Neural cell (in vitro differentiated cells): Measurements from ENCODE around the gene SERTAD1. TPM values are rescaled to one million over a fixed set of nuclear protein-coding genes. Genes with fewer than 3 reads are reported as not detected.

Source experiments
- H2AFZ ChIP-seq: fragments of 200-600, 300-800 bp; sonication (generic), shearing (Covaris generic); 2 replicates; pipeline ENCODE4 v1.6.0; 2014; ENCODE audit warnings: low read depth, mild to moderate bottlenecking, antibody characterized with exemption, low read length, moderate library complexity
- H3F3A ChIP-seq: fragments of 200-600 bp; shearing (Covaris generic); 2 replicates; pipeline ENCODE4 v1.6.1; 2016; ENCODE audit warnings: mild to moderate bottlenecking, moderate library complexity, mixed read lengths, antibody characterized with exemption, low read length; ENCODE audit not compliant: insufficient read depth, poor library complexity, severe bottlenecking
- H3K27ac ChIP-seq: fragments of 200-600, 300-800 bp; sonication (generic), shearing (Covaris generic); 2 replicates; pipeline ENCODE4 v1.5.1; 2014; ENCODE audit warnings: mild to moderate bottlenecking, low read length, moderate library complexity
- H3K27me3 ChIP-seq: fragments of 300-800, 200-600 bp; sonication (generic), shearing (Covaris generic); 2 replicates; pipeline ENCODE4 v1.6.0; 2014; ENCODE audit warnings: mild to moderate bottlenecking, low read depth, low read length, moderate library complexity; ENCODE audit not compliant: insufficient read depth
- H3K36me3 ChIP-seq: fragments of 300-800, 200-600 bp; sonication (generic), shearing (Covaris generic); 2 replicates; pipeline ENCODE4 v1.5.1; 2014; ENCODE audit warnings: mild to moderate bottlenecking, antibody characterized with exemption, low read length, moderate library complexity; ENCODE audit not compliant: insufficient read depth
- H3K4me2 ChIP-seq: fragments of 300-800, 200-600 bp; sonication (generic), shearing (Covaris generic); 2 replicates; pipeline ENCODE4 v1.6.0; 2014; ENCODE audit warnings: mild to moderate bottlenecking, low read length
- H3K4me3 ChIP-seq: fragments of 300-800, 200-600 bp; sonication (generic), shearing (Covaris generic); 2 replicates; pipeline ENCODE4 v1.5.1; 2014; ENCODE audit warnings: mild to moderate bottlenecking, low read length, moderate library complexity
- H3K79me2 ChIP-seq: fragments of 200-600 bp; shearing (Covaris generic); replicated peaks from 2 replicates; pipeline ENCODE4 v1.6.0; 2014; ENCODE audit warnings: mild to moderate bottlenecking, low read length, moderate library complexity; ENCODE audit not compliant: insufficient read depth
- H3K9ac ChIP-seq: fragments of 300-800, 200-600 bp; sonication (generic), shearing (Covaris generic); 2 replicates; pipeline ENCODE4 v1.6.1; 2016; ENCODE audit warnings: mild to moderate bottlenecking, low read length, mixed read lengths
- H3K9me2 ChIP-seq: fragments of 200-600 bp; shearing (Covaris generic); 2 replicates; pipeline ENCODE4 v1.6.1; 2016; ENCODE audit warnings: mild to moderate bottlenecking, low read length, mixed read lengths; ENCODE audit not compliant: insufficient read depth
- H3K9me3 ChIP-seq: fragments of 200-600, 300-800 bp; sonication (generic), shearing (Covaris generic); 2 replicates; pipeline ENCODE4 v1.6.1; 2016; ENCODE audit warnings: mild to moderate bottlenecking, mixed run types, low read length, moderate library complexity, mixed read lengths
- H4K20me1 ChIP-seq: fragments of 200-600 bp; shearing (Covaris generic); 2 replicates; pipeline ENCODE4 v1.6.1; 2016; ENCODE audit warnings: mild to moderate bottlenecking, mixed run types; ENCODE audit not compliant: insufficient read depth
- CTCF ChIP-seq: fragments of 450-650 bp; IDR thresholded peaks from 2 replicates; pipeline ENCODE4 v1.5.1; 2014; ENCODE audit warnings: antibody characterized with exemption, mild to moderate bottlenecking, moderate library complexity; ENCODE audit not compliant: poor library complexity, severe bottlenecking
- EP300 ChIP-seq: fragments of 450-650 bp; conservative IDR thresholded peaks from 2 replicates; pipeline ENCODE4 v1.6.1; 2014; ENCODE audit warnings: antibody characterized with exemption, mild to moderate bottlenecking, moderate library complexity; ENCODE audit not compliant: poor library complexity, severe bottlenecking
- EZH2 ChIP-seq: fragments of 200-600, 300-800 bp; shearing (Covaris generic), sonication (generic); IDR thresholded peaks from 2 replicates; pipeline ENCODE4 v1.6.1; 2014; ENCODE audit warnings: antibody characterized with exemption, low read length, borderline replicate concordance, mild to moderate bottlenecking; ENCODE audit not compliant: insufficient read depth, poor library complexity, severe bottlenecking
- MXI1 ChIP-seq: fragments of 450-650 bp; conservative IDR thresholded peaks from 2 replicates; pipeline ENCODE4 v1.6.1; 2014; ENCODE audit warnings: antibody characterized with exemption, mild to moderate bottlenecking; ENCODE audit not compliant: poor library complexity, severe bottlenecking
- POLR2AphosphoS5 ChIP-seq: IDR thresholded peaks from 2 replicates; pipeline ENCODE4 v1.6.1; 2012
- RAD21 ChIP-seq: fragments of 450-650 bp; conservative IDR thresholded peaks from 2 replicates; pipeline ENCODE4 v1.6.1; 2014; ENCODE audit warnings: antibody characterized with exemption, mild to moderate bottlenecking, moderate library complexity
- REST ChIP-seq: IDR thresholded peaks from 2 replicates; pipeline ENCODE4 v1.6.1; 2012; ENCODE audit warnings: borderline replicate concordance
- SMC3 ChIP-seq: fragments of 450-650 bp; conservative IDR thresholded peaks from 2 replicates; pipeline ENCODE4 v1.6.1; 2014; ENCODE audit warnings: antibody characterized with exemption, mild to moderate bottlenecking, moderate library complexity; ENCODE audit not compliant: poor library complexity
- TAF1 ChIP-seq: IDR thresholded peaks from 2 replicates; pipeline ENCODE4 v1.6.1; 2012; ENCODE audit warnings: low read depth
- polyA plus RNA-seq: library from polyadenylated mRNA; depleted of rRNA; stranded (reverse); fragments of >200 nt; gene quantifications from 2 replicates; pipeline ENCODE4 v1.2.3, GENCODE V29; 2014

The SERTAD1 gene
- polyA plus RNA-seq, 1 donor from 2014 or later, result 3.3 TPM

GRCh38 chr19:40466219-40466984 is 40.6 kb upstream of the SERTAD1 start:
- no peak for TF ChIP-seq CTCF
- TF ChIP-seq SMC3, result no peak
- TF ChIP-seq POLR2AphosphoS5, result no peak
- no peak for TF ChIP-seq REST
- TF ChIP-seq RAD21, result no peak
- TF ChIP-seq EZH2, result no peak
- peak; percentile 15 for TF ChIP-seq EP300
- no peak for TF ChIP-seq TAF1
- TF ChIP-seq MXI1, result peak; percentile 86
- Histone ChIP-seq H3K79me2 (no peaks in the 10 kb centered on the region), H3K36me3 (no peaks in the 10 kb centered on the region), H3K9ac (peak overlapping the region; percentile 23), H3K9me3 (no peaks in the 10 kb centered on the region), H3K4me2 (peak overlapping the region; percentile 9), H3K27ac (no peak overlapping the region), H3K4me3 (peak overlapping the region; percentile 68), H2AFZ (no peak overlapping the region), H3K9me2 (no peaks in the 10 kb centered on the region), H3F3A (no peaks in the 10 kb centered on the region), H4K20me1 (no peaks in the 10 kb centered on the region), H3K27me3 (peaks cover 23% of the 10 kb centered on the region)

- peak within 1 kb of the TSS; percentile 39 for H3K9ac ChIP-seq
- H3F3A ChIP-seq, result no peaks in the 10 kb centered on the region
- TF ChIP-seq MXI1 (no peak), RAD21 (no peak), POLR2AphosphoS5 (no peak), SMC3 (no peak), REST (no peak), EP300 (no peak), EZH2 (no peak), TAF1 (no peak), CTCF (no peak)
- H4K20me1 ChIP-seq, result no peaks in the 10 kb centered on the region
- H3K79me2 ChIP-seq, result no peaks in the 10 kb centered on the region
- peak within 1 kb of the TSS; percentile 68 for H3K4me3 ChIP-seq
- no peaks in the 10 kb centered on the region for H3K9me3 ChIP-seq
- no peaks in the 10 kb centered on the region for H3K9me2 ChIP-seq
- no peaks in the 10 kb centered on the region for H3K36me3 ChIP-seq
- peaks cover 23% of the 10 kb centered on the region for H3K27me3 ChIP-seq
- peak within 1 kb of the TSS; percentile 9 for H3K4me2 ChIP-seq
- peak within 1 kb of the TSS; percentile 58 for H2AFZ ChIP-seq
- no peak within 1 kb of the TSS for H3K27ac ChIP-seq
Measured at GRCh38 chr19:40465557-40466218, 39.9 kb upstream of the SERTAD1 start, which contains the start of gene BLVRB. BLVRB (minus strand) TSS chr19:40465745; CDS start chr19:40465688, 57 bp downstream.
